K562 (cell line): ENCODE data around the gene ACP4. TPM values are rescaled to one million over a fixed set of nuclear protein-coding genes. Genes with fewer than 3 reads are reported as not detected.

ENCODE experiments used
- ATAC-seq: fragments of 200-7000 bp; cut with Tn5 transposase; 3 replicates; pipeline ENCODE4 v1.9.1; 2020; ENCODE audit warnings: moderate library complexity
- BruUV-seq: library from RNA; stranded (reverse); fragments of 400-500 nt; replicated peaks from 2 replicates; lab custom pipeline; 2021; lab: Mats Ljungman, UMichigan
- CTCF ChIA-PET: fragments of 300-600 bp; formaldehyde crosslinking; extraction: SDS; loops from one replicate; lab custom pipeline; 2021; ENCODE audit warnings: low intra/inter-chr PET ratio; lab: Yijun Ruan, JAX
- POLR2A ChIA-PET: fragments of 300-600, 350-650 bp; sonication (Branson Sonifier 250); formaldehyde crosslinking; extraction: SDS; loops from one replicate; lab custom pipeline; 2021; ENCODE audit warnings: antibody characterized with exemption, inconsistent platforms; lab: Yijun Ruan, JAX
- DNase-seq, 4 experiments: peaks; one replicate each; pipeline versions ENCODE4 v3.0.0 to v3.0.0-alpha.2; 2011 to 2018; ENCODE audit warnings: low spot score in 3 of 4, mixed read lengths in 3 of 4; ENCODE audit errors: extremely low read depth in 1 of 4
- FAIRE-seq: peaks from 2 replicates; lab custom pipeline; 2011; peaks lifted over from hg19 to GRCh38; lab: Jason Lieb, UNC
- H2AFZ ChIP-seq: 2 replicates; pipeline ENCODE4 v1.6.0; 2011; ENCODE audit warnings: low read depth, low read length, control low read depth, inconsistent platforms
- H3K27ac ChIP-seq: fragments of 200-600 bp; 3 replicates; pipeline ENCODE4 v1.8.0; 2011; ENCODE audit warnings: low read depth, mild to moderate bottlenecking, control low read depth, inconsistent platforms, low read length, moderate library complexity, mixed read lengths; ENCODE audit errors: extremely low read depth
- H3K27me3 ChIP-seq, 2 experiments: fragments of 300-600 bp in 1 of 2; 2 replicates in 1 of 2; 3 replicates in 1 of 2; pipeline versions ENCODE4 v1.6.0 to v1.8.0; 2011; ENCODE audit warnings: inconsistent platforms in 2 of 2, low read length in 2 of 2, mild to moderate bottlenecking in 1 of 2, mixed read lengths in 1 of 2, moderate library complexity in 1 of 2; ENCODE audit not compliant: control insufficient read depth in 2 of 2, insufficient read depth in 2 of 2
- H3K36me3 ChIP-seq: fragments of 300-600 bp; 3 replicates; pipeline ENCODE4 v1.8.0; 2011; ENCODE audit warnings: mild to moderate bottlenecking, low read length, inconsistent platforms; ENCODE audit not compliant: control insufficient read depth, insufficient read depth
- H3K4me1 ChIP-seq, 2 experiments: fragments of 200-600 bp in 1 of 2; replicated peaks in 1 of 2; 2 replicates in 1 of 2; 3 replicates in 1 of 2; pipeline versions ENCODE4 v1.5.1 to v1.8.0; 2011; ENCODE audit warnings: inconsistent platforms in 2 of 2, low read length in 2 of 2, mild to moderate bottlenecking in 1 of 2, mixed read lengths in 1 of 2, moderate library complexity in 1 of 2; ENCODE audit not compliant: control insufficient read depth in 2 of 2, insufficient read depth in 2 of 2
- H3K4me2 ChIP-seq: 2 replicates; pipeline ENCODE4 v1.6.1; 2011; ENCODE audit warnings: low read length, control low read depth, inconsistent platforms, mixed read lengths; ENCODE audit not compliant: insufficient read depth
- H3K4me3 ChIP-seq: fragments of 200-600 bp; sonication (generic), shearing (Covaris generic); 2 replicates; pipeline ENCODE4 v1.5.1; 2016; ENCODE audit warnings: control low read depth, inconsistent platforms
- H3K79me2 ChIP-seq: fragments of 200-600 bp; 3 replicates; pipeline ENCODE4 v1.8.0; 2011; ENCODE audit warnings: low read length, inconsistent platforms; ENCODE audit not compliant: control insufficient read depth, insufficient read depth
- H3K9ac ChIP-seq, 2 experiments: 2 replicates each; pipeline versions ENCODE4 v1.6.0 to v1.6.1; 2011; ENCODE audit warnings: low read depth in 2 of 2, low read length in 2 of 2, control low read depth in 1 of 2, inconsistent platforms in 1 of 2, mild to moderate bottlenecking in 1 of 2, mixed read lengths in 1 of 2; ENCODE audit not compliant: insufficient read depth in 1 of 2
- H3K9me1 ChIP-seq: one replicate; pipeline ENCODE4 v1.6.0; 2011; ENCODE audit warnings: inconsistent platforms, mild to moderate bottlenecking, low read length, moderate library complexity; ENCODE audit not compliant: control insufficient read depth, insufficient read depth
- H3K9me3 ChIP-seq: replicated peaks from 2 replicates; pipeline ENCODE4 v1.5.1; 2011; ENCODE audit warnings: low read depth, low read length, inconsistent platforms; ENCODE audit not compliant: control insufficient read depth, insufficient read depth
- H4K20me1 ChIP-seq: replicated peaks from 2 replicates; pipeline ENCODE4 v1.6.1; 2011; ENCODE audit warnings: low read length, inconsistent platforms, mixed read lengths; ENCODE audit not compliant: control insufficient read depth, insufficient read depth
- CBX3 ChIP-seq, 2 experiments: IDR thresholded peaks; 1 replicate in 1 of 2; 2 replicates in 1 of 2; pipeline ENCODE4 v1.6.1; 2012; ENCODE audit warnings: inconsistent platforms in 2 of 2, low read length in 2 of 2, borderline replicate concordance in 1 of 2, control low read depth in 1 of 2
- HDAC1 ChIP-seq, 2 experiments: fragments of 450-650 bp; IDR thresholded peaks; 2 replicates each; pipeline ENCODE4 v1.6.1; 2016 to 2017; ENCODE audit warnings: inconsistent platforms in 1 of 2, mild to moderate bottlenecking in 1 of 2, moderate library complexity in 1 of 2
- HDGF ChIP-seq: fragments of 450-650 bp; IDR thresholded peaks from 2 replicates; pipeline ENCODE4 v1.6.1; 2016
- MAZ ChIP-seq, 2 experiments: fragments of 450-650 bp in 1 of 2; sonication (generic) in 1 of 2; formaldehyde crosslinking; IDR thresholded peaks in 1 of 2; conservative IDR thresholded peaks in 1 of 2; 2 replicates each; pipeline versions ENCODE4 v1.4.0 to v1.5.0; 2020; ENCODE audit warnings: mild to moderate bottlenecking in 1 of 2, missing genetic modification reagents in 1 of 2
- PTTG1 ChIP-seq: fragments of 450-650 bp; IDR thresholded peaks from 2 replicates; pipeline ENCODE4 v1.6.1; 2016; ENCODE audit warnings: low read depth, mild to moderate bottlenecking, missing genetic modification characterization, missing compliant biosample characterization
- SP1 ChIP-seq: sonication (generic); formaldehyde crosslinking; IDR thresholded peaks from 2 replicates; pipeline ENCODE4 v1.8.1; 2022; ENCODE audit warnings: mild to moderate bottlenecking, missing genetic modification reagents
- ZFP36 ChIP-seq: fragments of 150-350 bp; IDR thresholded peaks from 2 replicates; pipeline ENCODE4 v1.6.1; 2018; ENCODE audit warnings: low read length, low read depth; ENCODE audit not compliant: partially characterized antibody
- ZNF263 ChIP-seq: sonication (generic); formaldehyde crosslinking; IDR thresholded peaks from 2 replicates; pipeline ENCODE4 v1.8.0; 2022; ENCODE audit warnings: mild to moderate bottlenecking, missing genetic modification reagents, borderline replicate concordance
- ZNF3 ChIP-seq: fragments of 250-450 bp; sonication (Bioruptor Pico); IDR thresholded peaks from 2 replicates; pipeline ENCODE4 v1.5.0; 2021; ENCODE audit warnings: mild to moderate bottlenecking, moderate library complexity
- ZNF589 ChIP-seq: fragments of 200-800 bp; sonication (Bioruptor generic); IDR thresholded peaks from 2 replicates; pipeline ENCODE4 v1.6.1; 2016; ENCODE audit warnings: low read depth, missing genetic modification characterization, missing compliant biosample characterization
- ZNF766 ChIP-seq: fragments of 200-800 bp; sonication (Bioruptor generic); conservative IDR thresholded peaks from 2 replicates; pipeline ENCODE4 v1.6.1; 2016; ENCODE audit warnings: missing genetic modification characterization, missing compliant biosample characterization
- WGBS: fragments of 100-300 bp; shearing (Covaris generic); methylation state at CpG from one replicate; pipeline ENCODE4 v1.1.6; 2016; ENCODE audit warnings: low coverage, mixed read lengths; ENCODE audit not compliant: insufficient coverage; ENCODE audit errors: missing lambda C conversion rate; 5-methylcytosine and 5-hydroxymethylcytosine counted together
- in situ Hi-C: fragments of 300-500 bp; cut with MboI; formaldehyde crosslinking; loops from 4 replicates; pipeline ENCODE4 v1.15.0; 2018; ENCODE audit warnings: inconsistent platforms, mixed read lengths
- intact Hi-C: fragments of 100-400 bp; cut with micrococcal nuclease; formaldehyde crosslinking; loops from 2 replicates; pipeline ENCODE4 v1.14.2; 2022
- polyA plus RNA-seq, 8 experiments: library from polyadenylated mRNA; depleted of rRNA in 4 of 8; stranded (reverse) in 5 of 8; unstranded in 3 of 8; fragments of >200 nt; fragmentation: Nextera tagmentation in 2 of 8; fragmentation: Illumina TruSeq in 1 of 8; extraction: Ambion mirVana in 2 of 8; extraction: Trizol in 1 of 8; gene quantifications; 2 replicates each; pipeline versions ENCODE4 v1.2.1 to v1.2.3, GENCODE V29; 2011 to 2014; ENCODE audit warnings: inconsistent platforms in 1 of 8, missing spikeins in 1 of 8
- total RNA-seq, 7 experiments: library from RNA; depleted of rRNA in 6 of 7; stranded (reverse); fragments of >200 nt in 6 of 7; fragmentation: Illumina TruSeq in 2 of 7; extraction: Trizol in 2 of 7; gene quantifications; 2 replicates each; pipeline versions ENCODE4 v1.2.1 to v1.2.3, GENCODE V29; 2011 to 2021; ENCODE audit warnings: low replicate concordance in 1 of 7
- TF ChIP-seq, protein P1 (sequence below), 2 experiments: fragments of 450-650 bp; IDR thresholded peaks; 2 replicates each; pipeline ENCODE4 v1.6.1; 2018; ENCODE audit warnings: mild to moderate bottlenecking in 2 of 2, low read depth in 1 of 2; ENCODE audit not compliant: partially characterized antibody in 2 of 2
- TF ChIP-seq, protein P2 (sequence below), 2 experiments: fragments of 450-650 bp; IDR thresholded peaks; 2 replicates each; pipeline ENCODE4 v1.6.1; 2016

The ACP4 gene
- total and polyA plus RNA-seq, 9 of the 15 experiments (the other 6 are each of a cell fraction or from before 2014, with no cell fraction given), result not detected

DNA sequence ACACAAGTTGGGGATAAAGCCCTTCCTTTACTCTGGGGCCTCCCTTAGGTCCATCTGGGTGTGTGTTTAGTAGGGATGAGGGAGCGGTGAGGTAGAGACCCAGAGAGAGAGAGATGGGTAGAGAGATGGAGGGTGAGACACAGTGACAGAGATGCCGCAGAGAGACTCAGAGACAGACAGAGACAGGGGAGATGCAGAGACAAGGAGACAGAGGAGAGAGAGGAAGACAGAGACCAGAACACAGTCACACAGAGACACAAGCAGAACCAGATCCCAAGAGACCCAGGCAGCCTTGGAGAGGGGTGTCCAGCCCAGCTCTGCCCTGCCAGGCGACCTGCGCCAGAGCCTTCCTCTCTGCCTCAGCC, 31.0 kb downstream of the ACP4 start:
- Histone ChIP-seq H3K4me1 (peaks cover 57 to 77% of the 10 kb centered on the region in 2 experiments), H3K9me1 (peaks cover 2% of the 10 kb centered on the region), H3K27me3 (no peaks in the 10 kb centered on the region; a peak in 1 of 5 replicates), H3K9me3 (no peaks in the 10 kb centered on the region), H3K9ac (peak overlapping the region; percentile 19 to 46; a peak in 3 of 4 replicates)
- 75% methylated on average over 3 of the region's 4 CpGs for WGBS
- BruUV-seq, result no TSS peak
- DNase-seq (no peak), FAIRE-seq (no peak)
- POLR2A ChIA-PET, result interaction anchor here (0.8 to 8.6 kb wide), 4 partner anchors 9 to 18 kb away, joined by 3 to 70 read pairs (median 3); no protein-coding TSS in a partner anchor
- in situ Hi-C loops, result no loop called here
- CTCF ChIA-PET, result no interaction called here
- no peak for TF ChIP-seq ZFP36
- TF ChIP-seq SP1 (CRISPR knock-in tag), result peak; percentile 38; the same call in 1 of the 2 replicates
- TF ChIP-seq ZNF263 (CRISPR knock-in tag), result peak; percentile 42; the same call in 1 of the 2 replicates
- TF ChIP-seq ZNF589 (CRISPR knock-in tag), result no peak
- 0 out of 2 replicates have a peak, but pooled peaks have one; percentile 11 for TF ChIP-seq ZNF766
- TF ChIP-seq, protein P1, sequence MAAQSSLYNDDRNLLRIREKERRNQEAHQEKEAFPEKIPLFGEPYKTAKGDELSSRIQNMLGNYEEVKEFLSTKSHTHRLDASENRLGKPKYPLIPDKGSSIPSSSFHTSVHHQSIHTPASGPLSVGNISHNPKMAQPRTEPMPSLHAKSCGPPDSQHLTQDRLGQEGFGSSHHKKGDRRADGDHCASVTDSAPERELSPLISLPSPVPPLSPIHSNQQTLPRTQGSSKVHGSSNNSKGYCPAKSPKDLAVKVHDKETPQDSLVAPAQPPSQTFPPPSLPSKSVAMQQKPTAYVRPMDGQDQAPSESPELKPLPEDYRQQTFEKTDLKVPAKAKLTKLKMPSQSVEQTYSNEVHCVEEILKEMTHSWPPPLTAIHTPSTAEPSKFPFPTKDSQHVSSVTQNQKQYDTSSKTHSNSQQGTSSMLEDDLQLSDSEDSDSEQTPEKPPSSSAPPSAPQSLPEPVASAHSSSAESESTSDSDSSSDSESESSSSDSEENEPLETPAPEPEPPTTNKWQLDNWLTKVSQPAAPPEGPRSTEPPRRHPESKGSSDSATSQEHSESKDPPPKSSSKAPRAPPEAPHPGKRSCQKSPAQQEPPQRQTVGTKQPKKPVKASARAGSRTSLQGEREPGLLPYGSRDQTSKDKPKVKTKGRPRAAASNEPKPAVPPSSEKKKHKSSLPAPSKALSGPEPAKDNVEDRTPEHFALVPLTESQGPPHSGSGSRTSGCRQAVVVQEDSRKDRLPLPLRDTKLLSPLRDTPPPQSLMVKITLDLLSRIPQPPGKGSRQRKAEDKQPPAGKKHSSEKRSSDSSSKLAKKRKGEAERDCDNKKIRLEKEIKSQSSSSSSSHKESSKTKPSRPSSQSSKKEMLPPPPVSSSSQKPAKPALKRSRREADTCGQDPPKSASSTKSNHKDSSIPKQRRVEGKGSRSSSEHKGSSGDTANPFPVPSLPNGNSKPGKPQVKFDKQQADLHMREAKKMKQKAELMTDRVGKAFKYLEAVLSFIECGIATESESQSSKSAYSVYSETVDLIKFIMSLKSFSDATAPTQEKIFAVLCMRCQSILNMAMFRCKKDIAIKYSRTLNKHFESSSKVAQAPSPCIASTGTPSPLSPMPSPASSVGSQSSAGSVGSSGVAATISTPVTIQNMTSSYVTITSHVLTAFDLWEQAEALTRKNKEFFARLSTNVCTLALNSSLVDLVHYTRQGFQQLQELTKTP (IDR thresholded peaks at IDR 0.05; ENCODE audit: low read depth in 1 of 2, partially characterized antibody in 2 of 2), result no peak
- TF ChIP-seq CBX3 (IDR thresholded peaks at IDR 0.05; ENCODE audit: borderline replicate concordance in 1 of 2, low read length in 2 of 2), result no peak
- TF ChIP-seq, protein P2, sequence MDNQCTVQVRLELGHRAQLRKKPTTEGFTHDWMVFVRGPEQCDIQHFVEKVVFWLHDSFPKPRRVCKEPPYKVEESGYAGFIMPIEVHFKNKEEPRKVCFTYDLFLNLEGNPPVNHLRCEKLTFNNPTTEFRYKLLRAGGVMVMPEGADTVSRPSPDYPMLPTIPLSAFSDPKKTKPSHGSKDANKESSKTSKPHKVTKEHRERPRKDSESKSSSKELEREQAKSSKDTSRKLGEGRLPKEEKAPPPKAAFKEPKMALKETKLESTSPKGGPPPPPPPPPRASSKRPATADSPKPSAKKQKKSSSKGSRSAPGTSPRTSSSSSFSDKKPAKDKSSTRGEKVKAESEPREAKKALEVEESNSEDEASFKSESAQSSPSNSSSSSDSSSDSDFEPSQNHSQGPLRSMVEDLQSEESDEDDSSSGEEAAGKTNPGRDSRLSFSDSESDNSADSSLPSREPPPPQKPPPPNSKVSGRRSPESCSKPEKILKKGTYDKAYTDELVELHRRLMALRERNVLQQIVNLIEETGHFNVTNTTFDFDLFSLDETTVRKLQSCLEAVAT (IDR thresholded peaks at IDR 0.05), result 0 out of 4 replicates have a peak, but pooled peaks of 1 of the 2 experiments have one; percentile 34
- peak in 1 of 2 experiments; percentile 7; a peak in 2 of 4 replicates for TF ChIP-seq MAZ (CRISPR knock-in tag; conservative IDR thresholded peaks at IDR 0.05 in 1 of 2, IDR thresholded peaks at IDR 0.05 in 1 of 2)
- peak in 1 of 2 experiments; percentile 22; a peak in 1 of 4 replicates for TF ChIP-seq HDAC1 (IDR thresholded peaks at IDR 0.05)
- peak; percentile 72; the same call in 1 of the 2 replicates for TF ChIP-seq HDGF
- TF ChIP-seq ZNF3, result no peak
- TF ChIP-seq PTTG1 (tag), result no peak
- TF ChIP-seq, all 486 proteins: peak for 7
- Histone ChIP-seq H3K4me2 (peak overlapping the region; percentile 70), H3K27ac (peak overlapping the region; percentile 40; the same call in 2 of the 3 replicates), H4K20me1 (no peaks in the 10 kb centered on the region), H2AFZ (peak overlapping the region; percentile 92), H3K4me3 (no peak overlapping the region), H3K79me2 (0 out of 3 replicates have a peak, but pooled peaks cover 6% of the 10 kb centered on the region), H3K36me3 (no peaks in the 10 kb centered on the region)
- ATAC-seq, result no peak; the same call in 2 of the 3 replicates
- intact Hi-C loops, result no loop called here
